Lung (tissue), 12 donors: ENCODE results near the gene ELF5. TPM values are rescaled to one million over a fixed set of nuclear protein-coding genes. Genes with fewer than 3 reads are reported as not detected.

Experiments used
- ATAC-seq: fragments of 200-7000 bp; cut with Tn5 transposase; one replicate; pipeline ENCODE4 v1.9.1; 2020; ENCODE audit warnings: moderate number of reproducible peaks; ENCODE audit not compliant: insufficient read depth, low FRiP score
- DNase-seq, 3 donors: peaks; one replicate each; pipeline ENCODE4 v3.0.0-alpha.2; 2013 to 2017
- H3K27ac ChIP-seq, 2 donors: one replicate each; pipeline ENCODE4 v1.5.1; 2013; ENCODE audit warnings: mild to moderate bottlenecking in 2 of 2, moderate library complexity in 2 of 2, control low read depth in 1 of 2, inconsistent platforms in 1 of 2, low read depth in 1 of 2, low read length in 1 of 2
- H3K27me3 ChIP-seq, 3 donors: one replicate each; pipeline ENCODE4 v1.5.1; 2013; ENCODE audit warnings: low read length in 2 of 3; ENCODE audit not compliant: control insufficient read depth in 3 of 3, insufficient read depth in 3 of 3
- H3K36me3 ChIP-seq, 4 donors: one replicate each; pipeline ENCODE4 v1.5.1; 2013; ENCODE audit warnings: low read length in 4 of 4, mild to moderate bottlenecking in 1 of 4, moderate library complexity in 1 of 4; ENCODE audit not compliant: control insufficient read depth in 4 of 4, insufficient read depth in 4 of 4
- H3K4me1 ChIP-seq, 5 donors: one replicate each; pipeline ENCODE4 v1.5.1; 2013; ENCODE audit warnings: low read length in 5 of 5, mild to moderate bottlenecking in 2 of 5, moderate library complexity in 1 of 5; ENCODE audit not compliant: control insufficient read depth in 5 of 5, insufficient read depth in 5 of 5
- H3K4me3 ChIP-seq: one replicate; pipeline ENCODE4 v1.5.1; 2013; ENCODE audit warnings: mild to moderate bottlenecking, control low read depth, moderate library complexity
- H3K9ac ChIP-seq, 2 donors: one replicate each; pipeline ENCODE4 v1.5.1; 2013; ENCODE audit warnings: low read length in 2 of 2, control low read depth in 1 of 2; ENCODE audit not compliant: insufficient read depth in 1 of 2
- H3K9me3 ChIP-seq, 4 donors: one replicate each; pipeline ENCODE4 v1.5.1; 2013; ENCODE audit warnings: low read length in 3 of 4, mild to moderate bottlenecking in 1 of 4, moderate library complexity in 1 of 4; ENCODE audit not compliant: control insufficient read depth in 4 of 4, insufficient read depth in 3 of 4
- WGBS, 2 donors: extraction: QIAGEN DNeasy Blood & Tissue Kit; methylation state at CpG; one replicate each; pipeline ENCODE4 v1.1.7; 2013; 5-methylcytosine and 5-hydroxymethylcytosine counted together
- polyA plus RNA-seq, 2 donors: library from polyadenylated mRNA; stranded (reverse); fragments of 200-250 nt; gene quantifications; one replicate each; pipeline ENCODE4 v1.2.1, GENCODE V29; 2013
- total RNA-seq, 2 donors: library from RNA; depleted of rRNA in 1 of 2; stranded (reverse); fragments of >200 nt in 1 of 2; gene quantifications; one replicate each; pipeline ENCODE4 v1.2.1, GENCODE V29; 2014 to 2021
- TF ChIP-seq, protein P1 (sequence below): IDR thresholded peaks from 2 replicates; pipeline ENCODE4 v1.5.1; 2012; ENCODE audit warnings: mild to moderate bottlenecking; ENCODE audit errors: control extremely low read depth, extremely low read depth
- donor health status: control.
- donor health status: control.
- donor health status: Bipolar disorder and iron deficiency.
- donor health status: healthy.
- donor health status: DM: yes; HTN: yes; CAD: no.

ELF5 gene
- total and polyA plus RNA-seq, 4 donors: 1.4 to 24.6 (median 7.2) TPM

DNA sequence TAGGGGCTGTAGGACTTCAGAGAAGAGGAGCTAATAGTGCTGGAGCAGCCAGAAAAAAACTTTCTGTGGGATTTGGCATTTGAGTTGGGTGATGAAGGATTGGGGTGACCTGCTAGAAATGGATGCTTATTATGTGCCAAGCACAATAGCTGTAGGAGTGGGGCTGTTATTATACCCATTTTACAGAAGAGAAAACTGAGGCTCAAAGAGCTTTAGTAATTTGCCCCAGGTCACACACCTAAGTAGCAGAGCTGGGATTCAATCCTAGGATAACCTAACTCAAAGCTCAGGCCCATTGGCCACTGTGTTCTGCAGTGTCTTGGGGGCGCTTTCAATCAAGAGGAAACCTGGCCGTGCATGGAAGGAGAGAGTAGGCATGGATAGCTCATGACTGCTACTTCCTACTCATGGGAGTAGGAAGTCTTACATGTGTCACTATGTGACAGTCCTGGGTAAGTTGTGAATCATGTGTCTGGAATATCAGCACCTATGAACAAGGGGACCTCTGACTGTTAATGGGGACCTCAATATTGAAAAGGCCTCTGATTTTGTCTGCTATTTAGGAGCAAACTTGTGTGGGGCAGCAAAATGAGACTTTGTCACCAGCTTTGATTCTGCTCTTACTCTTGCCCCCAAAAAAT, 6.1 kb upstream of the ELF5 start:
- WGBS, 2 donors: 87 to 90% methylated on average over 2 of the region's 2 CpGs
- TF ChIP-seq, protein P1, sequence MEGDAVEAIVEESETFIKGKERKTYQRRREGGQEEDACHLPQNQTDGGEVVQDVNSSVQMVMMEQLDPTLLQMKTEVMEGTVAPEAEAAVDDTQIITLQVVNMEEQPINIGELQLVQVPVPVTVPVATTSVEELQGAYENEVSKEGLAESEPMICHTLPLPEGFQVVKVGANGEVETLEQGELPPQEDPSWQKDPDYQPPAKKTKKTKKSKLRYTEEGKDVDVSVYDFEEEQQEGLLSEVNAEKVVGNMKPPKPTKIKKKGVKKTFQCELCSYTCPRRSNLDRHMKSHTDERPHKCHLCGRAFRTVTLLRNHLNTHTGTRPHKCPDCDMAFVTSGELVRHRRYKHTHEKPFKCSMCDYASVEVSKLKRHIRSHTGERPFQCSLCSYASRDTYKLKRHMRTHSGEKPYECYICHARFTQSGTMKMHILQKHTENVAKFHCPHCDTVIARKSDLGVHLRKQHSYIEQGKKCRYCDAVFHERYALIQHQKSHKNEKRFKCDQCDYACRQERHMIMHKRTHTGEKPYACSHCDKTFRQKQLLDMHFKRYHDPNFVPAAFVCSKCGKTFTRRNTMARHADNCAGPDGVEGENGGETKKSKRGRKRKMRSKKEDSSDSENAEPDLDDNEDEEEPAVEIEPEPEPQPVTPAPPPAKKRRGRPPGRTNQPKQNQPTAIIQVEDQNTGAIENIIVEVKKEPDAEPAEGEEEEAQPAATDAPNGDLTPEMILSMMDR: no peak
- no peak overlapping the region for H3K27ac ChIP-seq
- H3K4me1 ChIP-seq: peaks cover 0 to 3% (median 0%) of the 10 kb centered on the region in 5 donors
- no peak overlapping the region for H3K9ac ChIP-seq
- ATAC-seq (no peak), DNase-seq (no peak)
- H3K9me3 ChIP-seq: peaks cover 0 to 2% (median 0%) of the 10 kb centered on the region in 4 donors
- H3K4me3 ChIP-seq: no peak overlapping the region
- no peaks in the 10 kb centered on the region for H3K27me3 ChIP-seq
- H3K36me3 ChIP-seq: no peaks in the 10 kb centered on the region

DNA sequence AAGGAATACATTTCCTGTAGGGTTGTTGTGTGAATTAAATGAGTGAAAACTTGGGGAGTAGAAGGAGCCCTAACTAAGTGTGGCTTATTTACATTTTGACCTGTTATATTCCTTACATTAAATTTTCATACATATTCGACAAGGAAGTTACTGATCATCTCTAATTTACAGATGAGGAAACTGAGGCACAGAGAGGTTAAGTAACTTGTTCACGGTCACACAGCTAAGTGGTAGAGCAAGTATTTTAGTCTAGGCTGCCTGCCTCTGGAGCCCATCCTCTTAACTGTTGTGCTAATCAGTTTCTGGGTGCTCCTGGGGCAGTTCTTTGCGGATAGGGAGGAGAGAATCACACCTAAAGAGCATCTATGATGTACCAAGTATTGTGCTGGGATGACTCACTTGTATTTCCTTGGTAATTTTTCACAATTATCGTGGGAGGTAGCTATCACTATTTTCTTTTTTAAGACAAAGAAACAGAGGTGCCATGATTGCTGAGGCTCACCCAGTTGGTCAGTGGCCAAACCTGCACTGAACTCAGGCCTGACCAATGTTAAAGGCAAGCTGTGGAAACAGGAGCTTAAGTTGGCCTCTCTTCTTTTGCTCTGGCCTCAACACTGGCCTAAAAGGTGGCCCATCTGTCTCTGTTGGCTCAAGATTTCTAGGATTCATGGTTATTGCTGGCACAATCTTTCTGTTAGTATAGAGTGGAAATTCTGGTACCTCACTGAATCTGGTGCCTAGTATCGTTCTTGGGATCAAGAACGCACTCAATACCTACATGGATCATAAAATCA, 2.9 kb upstream of the ELF5 start:
- DNase-seq: no peak
- WGBS, 2 donors: 91 to 96% methylated on average over 6 of the region's 6 CpGs
- Histone ChIP-seq H3K4me1 (peaks cover 0 to 4% (median 1%) of the 10 kb centered on the region in 5 donors), H3K36me3 (no peaks in the 10 kb centered on the region), H3K9me3 (no peaks in the 10 kb centered on the region), H3K27me3 (no peaks in the 10 kb centered on the region), H3K9ac (no peak overlapping the region), H3K4me3 (no peak overlapping the region), H3K27ac (no peak overlapping the region)
- no peak for ATAC-seq
- TF ChIP-seq, protein P1: no peak

DNA sequence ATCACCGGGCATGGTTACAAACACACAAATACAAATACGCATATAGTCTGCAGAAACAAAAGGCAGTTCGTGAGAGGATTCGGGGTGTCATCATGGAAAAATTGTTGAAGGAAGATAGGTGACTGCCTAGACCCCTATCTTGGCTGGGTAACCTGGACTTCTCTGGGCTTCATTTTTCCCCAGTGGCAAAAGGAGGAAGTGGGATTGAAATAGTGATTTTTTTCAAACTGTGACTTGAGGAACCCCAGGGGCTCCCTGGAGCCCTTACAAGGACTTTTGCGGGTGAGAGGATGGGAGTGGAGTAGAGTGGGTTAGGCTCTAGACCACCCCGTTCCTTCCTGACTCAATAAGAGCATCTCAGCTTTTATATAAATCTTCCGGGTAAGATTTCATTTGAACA, 1.0 kb upstream of the ELF5 start:
- Histone ChIP-seq H3K27me3 (no peaks in the 10 kb centered on the region), H3K4me1 (peaks cover 0 to 7% (median 2%) of the 10 kb centered on the region in 5 donors), H3K4me3 (no peak overlapping the region), H3K9me3 (no peaks in the 10 kb centered on the region), H3K27ac (no peak overlapping the region), H3K9ac (no peak overlapping the region), H3K36me3 (no peaks in the 10 kb centered on the region)
- no peak for DNase-seq
- WGBS, 2 donors: 83 to 89% methylated on average over 7 of the region's 7 CpGs
- no peak for ATAC-seq
- TF ChIP-seq, protein P1: no peak
